CD4-positive, alpha-beta T cell treated with Interleukin-2 at 100 ng/mL for 4 hours (primary cell): ENCODE results near the gene SOX1.

Source experiments
- DNase-seq: peaks from one replicate; pipeline ENCODE4 v3.0.0-alpha.2; 2020; ENCODE audit warnings: low spot score

Gene SOX1

GRCh38 chr13:112106478-112107141, 39.7 kb downstream of the SOX1 start:
- DNase-seq = no peak

GRCh38 chr13:112107289-112107688, 40.3 kb downstream of the SOX1 start:
- DNase-seq = no peak

GRCh38 chr13:112110479-112110878, 43.5 kb downstream of the SOX1 start:
- no peak for DNase-seq

- no peak for DNase-seq
These were observed 44.4 kb downstream of the SOX1 start for GRCh38 chr13:112111239-112111857.

- DNase-seq = no peak
These were observed 45.8 kb downstream of the SOX1 start for GRCh38 chr13:112112534-112113276.

GRCh38 chr13:112113348-112113747, 46.4 kb downstream of the SOX1 start:
- DNase-seq = no peak

- no peak for DNase-seq
These were observed 46.9 kb downstream of the SOX1 start for GRCh38 chr13:112113851-112114250.

- DNase-seq = no peak
These were observed 47.4 kb downstream of the SOX1 start for GRCh38 chr13:112114391-112114790.

GRCh38 chr13:112115403-112116091, 48.6 kb downstream of the SOX1 start:
- no peak for DNase-seq

GRCh38 chr13:112116187-112116950, 49.4 kb downstream of the SOX1 start:
- DNase-seq = no peak

- DNase-seq = no peak
These were observed 50.5 kb downstream of the SOX1 start for GRCh38 chr13:112117258-112117954.

GRCh38 chr13:112117955-112118302, 51.0 kb downstream of the SOX1 start:
- no peak for DNase-seq

- DNase-seq = no peak
These were observed 51.6 kb downstream of the SOX1 start for GRCh38 chr13:112118451-112119064.

GRCh38 chr13:112119192-112120030, 52.5 kb downstream of the SOX1 start:
- DNase-seq = no peak

- no peak for DNase-seq
These were observed 53.1 kb downstream of the SOX1 start for GRCh38 chr13:112120031-112120373.
